T follicular helper cell (primary cell): Measurements from ENCODE around the gene CCDC148.

ENCODE experiments used
- DNase-seq: peaks from one replicate; pipeline ENCODE4 v3.0.0-alpha.2; 2020; ENCODE audit warnings: low read depth
- total RNA-seq, 2 experiments: gene quantifications; one replicate each; lab custom pipeline; 2026; lab: John Stamatoyannopoulos, UW

The CCDC148 gene
- total RNA-seq, result 0 to 0.06 reads per million in 2 experiments

DNA sequence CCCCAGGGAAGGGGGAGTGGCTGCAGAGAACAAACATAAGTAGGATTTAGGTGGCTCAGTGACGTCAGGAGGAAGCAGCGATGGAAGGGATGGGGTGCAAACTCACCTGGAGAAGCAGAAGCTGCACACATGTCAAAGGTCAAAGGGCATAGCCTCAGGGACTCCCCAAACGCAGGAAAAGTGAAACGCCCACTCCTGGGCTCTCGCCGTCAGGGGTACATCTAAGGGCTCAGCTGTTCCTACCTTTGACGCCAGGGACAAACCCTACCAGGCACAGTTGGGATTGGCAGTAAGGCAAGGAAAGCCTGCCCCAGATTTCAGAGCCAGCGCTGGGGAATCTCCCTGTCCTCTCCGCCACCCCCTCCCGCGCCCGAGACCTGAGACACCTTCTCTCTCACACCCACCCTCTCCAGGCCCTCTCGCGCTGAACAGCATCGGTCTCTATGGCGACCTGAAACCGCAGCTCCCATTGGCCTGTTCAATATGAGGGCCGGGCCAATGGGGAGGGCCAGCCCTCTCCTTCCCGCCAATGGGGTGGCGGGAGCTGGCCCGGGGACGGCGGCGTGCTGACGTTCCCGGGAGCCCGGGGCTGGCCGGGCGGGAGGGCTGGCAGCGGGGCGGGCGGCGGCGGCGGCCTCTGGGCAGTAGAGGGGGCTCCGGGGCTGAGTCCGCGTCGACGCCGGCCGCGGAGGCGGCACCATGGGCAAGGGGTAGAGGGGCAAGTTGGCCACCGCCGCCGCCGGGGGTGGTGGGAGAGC, at the start of gene CCDC148, which contains the start of gene PKP4:
CCDC148 (minus strand) TSS at position 445 of the 758 bp plus-strand sequence; CDS start at position 131, 314 bp downstream.
PKP4 (plus strand) TSS at position 644 of the 758 bp plus-strand sequence. CDS start 76,233 bp downstream, outside the sequence.
- peak; percentile 86 for DNase-seq

DNA sequence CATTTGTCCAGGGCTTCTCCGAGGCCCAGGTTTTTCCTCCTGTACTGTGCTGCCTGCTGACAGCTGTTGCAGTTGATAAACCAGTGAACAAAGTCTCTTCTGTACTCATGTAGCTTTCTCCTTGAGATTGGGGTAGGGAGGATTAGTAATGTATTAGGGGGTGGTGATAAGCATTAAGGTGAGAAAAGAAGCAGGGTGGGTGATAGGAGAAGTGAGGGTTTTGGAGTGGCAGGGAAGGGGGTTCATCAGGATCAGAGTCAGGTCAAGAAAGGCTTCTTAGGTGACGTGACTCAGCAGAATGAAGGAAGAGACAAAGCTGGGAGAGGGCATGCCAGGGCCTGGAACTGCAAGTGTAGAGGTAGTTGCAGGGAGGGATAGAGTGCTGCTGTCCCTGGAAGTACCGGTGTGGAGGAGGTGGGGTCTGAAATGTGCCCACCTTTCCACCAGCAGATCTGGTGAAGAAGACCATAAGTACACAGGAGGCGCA, 48.9 kb upstream of the CCDC148 start:
- DNase-seq, result no peak

DNA sequence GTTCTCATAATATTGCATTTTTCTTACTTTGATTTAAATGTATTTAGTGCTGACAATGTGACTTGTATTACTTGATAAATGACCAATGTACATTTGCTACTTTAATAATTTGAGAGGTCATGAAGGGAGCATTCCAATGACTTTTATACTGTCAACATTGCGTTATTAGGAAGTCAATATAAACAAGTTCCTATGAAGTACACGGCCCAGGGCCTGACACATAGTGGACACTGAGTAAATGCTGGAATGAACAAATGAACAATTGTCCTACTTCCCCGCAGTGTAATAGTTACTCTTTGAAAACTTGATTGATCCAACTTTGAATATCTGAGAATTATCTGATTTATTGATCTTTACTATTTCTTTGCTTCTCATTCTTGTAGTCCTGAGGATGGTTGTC, 47.5 kb upstream of the CCDC148 start:
- DNase-seq, result no peak

DNA sequence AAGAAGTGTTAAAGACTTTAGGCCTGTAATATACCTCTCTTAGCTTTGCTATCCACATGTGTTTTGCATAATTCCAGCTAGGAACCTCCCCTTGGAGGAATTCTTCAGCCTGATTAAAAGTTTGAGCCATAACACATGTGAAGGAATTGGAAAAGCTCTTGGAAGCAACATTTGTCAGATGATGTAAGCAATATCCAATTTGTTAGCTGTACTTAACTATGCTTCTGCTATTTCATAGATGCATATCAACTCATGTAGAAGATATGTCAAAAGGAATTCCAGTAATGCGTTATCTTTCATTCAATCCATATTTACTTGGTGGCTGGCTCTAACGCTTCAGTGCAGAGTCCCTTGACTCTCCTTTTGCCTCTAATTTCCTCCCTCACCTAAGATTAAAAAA, 46.4 kb upstream of the CCDC148 start:
- DNase-seq, result no peak

- DNase-seq, result no peak
Observed at GRCh38 chr2:158501301-158501700, 44.7 kb upstream of the CCDC148 start.

DNA sequence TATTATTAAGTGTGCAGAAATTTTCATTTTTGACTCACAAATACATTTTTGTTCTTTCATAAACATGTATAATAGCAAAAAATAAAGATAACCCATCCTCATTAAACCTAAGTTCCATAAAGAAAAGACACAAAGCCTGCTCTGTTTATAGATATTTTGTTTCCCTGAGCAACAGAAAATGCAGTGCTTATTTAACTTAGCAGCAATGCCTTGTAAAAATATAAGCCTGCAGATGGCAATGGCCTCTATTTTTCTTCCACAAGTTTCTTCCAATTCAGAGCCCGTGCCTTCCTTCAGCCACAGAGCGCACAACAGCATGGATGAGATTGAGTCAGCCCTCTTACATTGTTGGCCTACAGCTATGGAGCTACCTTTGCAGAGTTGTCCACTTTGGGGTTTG, 43.8 kb upstream of the CCDC148 start:
- DNase-seq, result no peak

GRCh38 chr2:158499383-158499782, 42.8 kb upstream of the CCDC148 start:
- DNase-seq, result no peak

GRCh38 chr2:158498749-158499136, 42.2 kb upstream of the CCDC148 start:
- DNase-seq, result no peak

DNA sequence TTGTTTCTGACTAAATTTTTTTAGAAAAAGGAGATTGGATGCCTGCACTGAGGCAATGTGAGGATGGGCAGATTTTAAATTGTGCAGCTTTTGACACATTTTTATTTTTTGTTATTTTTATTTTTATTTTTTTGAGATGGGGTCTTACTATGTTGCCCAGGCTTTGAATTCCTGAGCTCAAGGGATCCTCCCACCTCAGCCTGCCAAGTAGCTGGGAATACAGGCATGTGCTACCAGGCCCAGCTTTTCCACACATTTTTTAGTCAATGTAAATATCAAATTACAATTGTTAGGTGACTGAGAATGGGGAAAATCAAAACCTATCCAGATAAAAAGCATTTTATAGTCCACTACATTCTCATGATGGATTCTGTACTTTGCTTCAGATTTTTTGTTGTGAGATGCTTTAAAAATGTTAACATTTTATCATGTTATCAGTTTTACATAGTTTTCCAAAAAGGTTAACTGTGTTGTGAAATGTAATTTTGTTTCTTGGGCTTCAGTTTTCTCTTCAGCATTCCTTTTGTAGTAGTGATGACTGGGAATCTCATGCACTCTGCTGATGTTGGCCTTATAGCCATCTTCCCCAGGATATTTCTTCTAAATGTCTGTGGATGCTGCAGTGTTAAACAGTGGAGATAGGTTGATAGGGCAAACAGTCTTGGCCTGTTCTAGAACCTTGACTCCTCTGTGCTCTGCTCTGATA, 41.6 kb upstream of the CCDC148 start:
- DNase-seq, result no peak

- no peak for DNase-seq
Observed at GRCh38 chr2:158497486-158497885, 40.9 kb upstream of the CCDC148 start.

DNA sequence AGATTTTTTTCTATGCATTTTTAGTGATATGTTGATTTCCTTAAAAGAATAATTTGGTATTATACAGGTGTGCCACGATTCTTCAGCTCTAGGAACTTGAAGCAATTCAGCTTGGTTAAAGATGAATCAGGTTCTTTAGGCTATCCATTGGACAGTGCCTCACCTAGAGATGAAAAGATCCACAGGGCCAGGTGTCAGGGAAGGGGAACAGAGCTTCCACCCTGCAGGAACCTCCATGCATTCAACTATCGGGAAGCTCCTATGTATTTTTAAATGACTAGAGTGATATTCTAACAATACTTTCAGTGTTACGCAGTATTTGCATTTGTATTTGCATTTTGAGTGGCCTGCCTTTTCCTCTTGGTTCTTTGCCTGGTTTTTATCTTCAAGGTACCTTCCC, 40.4 kb upstream of the CCDC148 start:
- DNase-seq, result no peak

- DNase-seq, result no peak
Observed at GRCh38 chr2:158495175-158495574, 38.6 kb upstream of the CCDC148 start.

DNA sequence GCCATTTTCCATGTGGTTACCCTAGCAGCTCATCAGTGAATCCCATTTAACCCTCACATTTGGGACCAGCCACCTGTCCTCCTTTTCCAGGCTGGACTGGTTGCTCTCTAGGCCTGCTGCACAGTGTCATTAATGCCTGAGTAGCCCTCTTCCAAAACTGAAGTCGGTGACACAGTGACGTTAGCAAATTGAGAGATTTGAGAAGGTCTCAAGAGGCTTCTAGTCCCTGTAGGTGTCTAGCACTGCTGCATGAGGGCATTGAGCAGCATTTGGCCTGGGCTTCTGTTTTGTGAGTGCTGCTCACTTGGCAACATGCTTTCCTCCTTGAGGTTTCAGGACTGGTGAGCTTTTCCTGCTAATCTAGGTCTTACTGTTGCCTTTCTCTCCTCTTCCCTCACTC, 36.9 kb upstream of the CCDC148 start:
- DNase-seq, result no peak

GRCh38 chr2:158491072-158491471, 34.5 kb upstream of the CCDC148 start:
- no peak for DNase-seq

DNA sequence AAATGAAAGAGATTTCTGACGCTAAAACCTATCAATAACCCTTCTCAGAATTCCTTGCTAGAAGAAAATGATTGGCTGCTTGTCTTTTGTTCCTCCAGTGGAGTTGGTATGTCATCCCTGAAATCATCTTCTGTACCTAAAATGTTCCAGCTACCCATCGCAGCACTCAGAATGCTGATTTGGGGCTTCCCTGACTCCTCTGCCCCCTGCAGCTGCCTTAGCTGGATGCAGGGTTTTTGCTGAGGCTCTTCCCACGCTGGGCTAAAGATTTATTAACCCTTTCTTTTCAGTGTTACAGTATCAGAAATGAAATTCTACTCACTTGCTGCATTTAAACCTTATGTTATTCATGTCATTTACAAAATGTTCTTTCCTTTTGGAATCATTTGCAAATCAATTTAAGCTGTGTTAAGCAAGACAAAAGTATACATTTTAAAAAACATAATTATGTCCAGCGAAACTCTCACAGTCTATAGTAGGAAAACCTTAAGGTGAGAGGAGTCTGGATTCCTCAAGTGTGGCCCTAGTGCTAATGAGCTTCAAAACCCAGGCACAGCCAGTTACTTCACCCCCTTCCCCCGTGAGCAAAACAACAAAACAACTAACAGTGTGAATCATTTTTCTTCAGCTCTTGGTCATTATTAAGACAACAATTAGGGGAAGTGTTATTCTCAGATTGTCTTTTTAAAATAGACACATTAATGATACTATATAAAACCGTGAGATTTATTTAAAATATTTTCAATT, 33.0 kb upstream of the CCDC148 start:
- DNase-seq, result no peak

GRCh38 chr2:158488442-158489216, 32.1 kb upstream of the CCDC148 start:
- no peak for DNase-seq

DNA sequence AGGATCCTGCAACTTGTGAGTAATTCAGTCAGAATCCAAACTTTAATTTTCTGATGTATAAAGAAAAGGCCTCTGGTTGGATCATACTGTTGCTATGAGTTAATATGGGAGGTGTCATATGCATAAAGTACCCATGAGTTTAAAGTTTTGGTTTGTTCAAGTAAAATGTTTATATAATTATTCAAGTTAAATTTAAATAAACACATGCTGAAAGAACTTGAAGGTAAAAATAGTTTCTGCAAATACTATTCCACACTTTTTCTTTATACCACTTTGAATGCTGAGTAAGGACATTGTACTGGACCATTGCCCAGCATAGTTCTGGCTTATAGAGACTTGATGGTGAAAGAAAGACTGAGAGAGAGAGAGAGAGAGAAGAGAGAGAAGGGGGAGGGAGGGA, 30.9 kb upstream of the CCDC148 start:
- DNase-seq, result no peak

GRCh38 chr2:158486970-158487325, 30.4 kb upstream of the CCDC148 start:
- DNase-seq, result no peak

DNA sequence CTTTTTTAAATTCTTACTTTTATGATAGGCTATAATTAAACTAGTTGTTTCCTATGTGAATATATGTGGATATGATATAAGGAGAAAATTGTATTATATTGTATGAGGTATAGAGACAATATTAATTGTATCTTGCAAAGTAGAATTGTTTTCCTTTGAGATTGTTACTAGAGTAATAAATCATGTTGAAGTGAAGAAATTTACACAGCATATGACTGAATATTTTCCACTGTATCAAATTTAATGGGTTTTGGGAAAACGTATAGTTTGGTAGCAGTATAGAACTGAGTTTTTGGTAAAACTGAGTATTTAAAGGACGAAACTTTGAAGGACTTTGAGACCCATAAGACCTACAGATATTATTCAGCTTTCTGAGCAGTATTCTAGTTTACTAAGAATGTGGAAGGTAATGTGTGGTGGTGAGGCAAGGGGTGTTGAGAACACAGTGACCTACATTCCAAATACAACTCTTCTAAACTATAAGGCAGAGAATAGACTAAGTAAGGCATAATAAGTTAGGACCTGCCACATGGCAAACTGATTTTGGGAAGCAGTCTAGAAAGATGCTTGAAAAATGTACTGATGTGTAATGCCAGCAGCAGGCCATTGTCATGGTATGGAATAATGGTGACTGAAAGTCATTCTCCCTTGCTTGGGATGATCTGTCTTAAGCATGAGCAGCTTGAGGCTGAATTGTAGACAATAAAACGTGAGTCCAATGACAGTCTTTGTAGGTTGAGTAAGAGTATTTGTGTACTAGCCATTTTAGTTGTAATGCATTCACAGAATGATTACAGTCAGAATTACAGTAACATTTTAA, 29.8 kb upstream of the CCDC148 start:
- no peak for DNase-seq

DNA sequence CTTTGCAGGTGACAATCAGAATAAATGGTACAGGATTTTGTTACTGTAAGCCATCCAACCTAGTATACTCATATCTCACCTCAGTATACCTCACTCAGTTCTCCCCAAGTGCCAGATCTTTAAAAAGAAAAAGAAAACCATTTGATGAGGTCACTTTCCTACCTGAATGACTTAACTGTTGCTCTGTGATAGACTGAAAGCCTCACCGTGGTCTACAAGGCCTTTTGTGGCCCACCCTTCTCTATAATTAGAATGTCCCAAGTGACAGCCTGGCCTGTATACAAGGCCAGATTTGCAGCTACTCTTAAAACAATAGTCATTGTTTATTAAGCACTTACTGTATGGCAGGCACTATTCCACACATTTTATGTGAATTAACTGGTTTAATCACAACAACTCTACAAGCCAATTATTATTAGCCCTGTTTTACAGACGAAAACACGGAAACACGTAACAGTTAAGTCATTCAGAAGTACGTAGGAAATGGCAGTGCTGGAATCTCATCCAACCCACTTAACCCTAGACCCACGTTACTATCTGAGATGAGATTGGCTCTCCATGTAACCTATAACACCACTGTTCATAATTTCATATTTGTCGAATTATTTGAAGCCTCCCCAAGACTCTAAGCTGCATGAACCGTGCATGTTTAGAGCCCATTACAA, 28.5 kb upstream of the CCDC148 start:
- DNase-seq, result no peak
